ENCODE measurements around the gene FBRSL1.
A peak's percentile ranks its signal among the peaks of the same experiment; 100 is the strongest.

Gene FBRSL1

DNA sequence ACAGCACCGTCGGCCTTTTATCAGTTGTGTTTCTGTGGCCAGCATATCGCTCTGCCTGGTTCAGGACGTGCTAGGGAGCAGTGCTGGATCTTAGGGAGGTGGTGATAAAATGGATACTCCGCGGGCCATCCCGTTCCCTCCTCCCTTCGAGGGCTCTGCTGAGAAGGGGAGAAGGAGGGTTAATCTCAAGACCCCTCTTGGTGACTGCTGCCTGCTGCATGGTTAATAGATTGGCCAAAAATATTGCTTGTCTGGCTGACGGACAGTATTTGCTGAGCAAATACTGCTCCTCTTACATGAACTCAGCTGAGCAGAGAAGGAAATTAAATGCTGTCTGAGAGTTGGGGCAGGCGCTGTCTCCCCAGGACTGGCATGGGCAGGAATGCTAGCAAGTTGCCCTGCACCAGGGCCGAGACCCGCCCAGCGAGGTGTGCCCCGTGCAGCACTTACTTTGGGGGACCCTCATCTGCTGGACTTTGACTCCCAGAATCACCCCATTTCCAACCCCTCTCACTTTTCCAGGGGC is 1.2 kb downstream of the FBRSL1 start:
- H3K4me1 ChIP-seq (ENCODE audit: control insufficient read depth in 2 of 2, insufficient read depth in 1 of 2, low read depth in 1 of 2, low read length in 2 of 2): peaks cover 10 to 20% of the 10 kb centered on the region in 2 donors
- peak overlapping the region; percentile 75 for H2AK5ac ChIP-seq (ENCODE audit: low read depth, low read length)

DNA sequence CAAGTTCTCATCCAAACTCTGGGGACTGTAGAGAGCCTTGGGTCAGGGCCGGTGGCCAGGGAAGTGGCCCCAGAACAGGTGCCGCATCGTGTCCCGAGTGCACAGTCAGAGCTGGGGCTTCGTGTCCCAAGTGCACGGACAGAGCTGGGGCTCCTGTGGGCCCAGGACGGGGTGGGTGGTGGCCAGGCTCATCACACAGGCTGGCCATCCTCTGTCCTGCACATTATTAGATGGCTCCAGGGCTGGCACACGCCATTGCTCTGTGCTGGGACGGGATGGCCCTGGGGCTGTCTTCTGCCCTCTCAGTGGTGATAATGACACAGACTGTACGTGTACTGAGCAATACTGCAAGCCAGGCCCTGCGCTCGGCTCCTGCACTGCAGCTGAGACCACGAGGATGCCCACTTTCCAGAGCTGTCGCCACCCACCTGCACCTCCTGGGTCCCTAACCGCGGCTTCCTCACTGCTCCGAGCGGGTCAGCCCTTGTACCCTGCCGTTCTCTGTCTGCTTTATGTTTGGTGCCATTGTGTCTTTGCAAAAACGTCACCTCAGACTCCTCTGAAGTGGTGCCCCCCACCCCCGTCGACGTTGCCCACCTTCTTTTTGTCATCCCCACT is 1.9 kb downstream of the FBRSL1 start:
- no peak for DNase-seq (ENCODE audit: low spot score)
- H3K27me3 ChIP-seq (ENCODE audit: control insufficient read depth in 3 of 3, insufficient read depth in 3 of 3, low read depth in 1 of 3, low read length in 3 of 3): peaks cover 0 to 23% (median 14%) of the 10 kb centered on the region in 3 experiments
- peak overlapping the region; percentile 47 for H3K9ac ChIP-seq (ENCODE audit: low read depth, low read length, poor library complexity)
- no peak overlapping the region for H2BK12ac ChIP-seq (ENCODE audit: low read length)
- H3K9me3 ChIP-seq (replicated peaks in 1 of 2; ENCODE audit: control insufficient read depth in 2 of 2, insufficient read depth in 1 of 2, low read depth in 1 of 2, low read length in 2 of 2): no peaks in the 10 kb centered on the region
- peak overlapping the region; percentile 10 for H2BK5ac ChIP-seq (ENCODE audit: low read length)
- no peak overlapping the region for H3K4me2 ChIP-seq (ENCODE audit: insufficient read depth, low read length, poor library complexity, severe bottlenecking)
- no peak overlapping the region for H4K8ac ChIP-seq (ENCODE audit: low read depth, low read length)
- no peak overlapping the region for H3K18ac ChIP-seq (ENCODE audit: low read length)
- H3K4me1 ChIP-seq (ENCODE audit: control insufficient read depth in 2 of 2, insufficient read depth in 1 of 2, low read depth in 1 of 2, low read length in 2 of 2): peaks cover 10 to 21% of the 10 kb centered on the region in 2 donors
- no peak overlapping the region for H3K27ac ChIP-seq (replicated peaks; ENCODE audit: low read length)
- H4K91ac ChIP-seq (ENCODE audit: low read depth, low read length, poor library complexity): no peak overlapping the region
- no peak overlapping the region for H3K14ac ChIP-seq (ENCODE audit: low read length)
- H3K36me3 ChIP-seq (replicated peaks in 1 of 2; ENCODE audit: control insufficient read depth in 2 of 2, insufficient read depth in 2 of 2, low read length in 2 of 2): peaks cover 2 to 12% of the 10 kb centered on the region in 2 donors
- H2BK15ac ChIP-seq (ENCODE audit: low read length): no peak overlapping the region
- H2AFZ ChIP-seq (ENCODE audit: low read length): no peak overlapping the region
- no CpG with 5 or more reads among the region's 23 CpGs for WGBS, 2 donors (ENCODE audit: extremely low coverage in 2 of 2, insufficient read length in 2 of 2, insufficient replicate concordance in 1 of 2)
- H3K79me1 ChIP-seq (ENCODE audit: low read depth, low read length): peaks cover 46% of the 10 kb centered on the region
- H2BK120ac ChIP-seq (ENCODE audit: low read depth, low read length): no peak overlapping the region
- H3K4ac ChIP-seq (ENCODE audit: low read length): no peak overlapping the region
- H3K23ac ChIP-seq (ENCODE audit: low read depth, low read length, poor library complexity): peak overlapping the region; percentile 57
- no peak overlapping the region for H2AK5ac ChIP-seq (ENCODE audit: low read depth, low read length)
- H3K4me3 ChIP-seq (ENCODE audit: low read length in 2 of 2): peak overlapping the region in 1 of 2 donors; percentile 69

More for the DNA sequence above, 1.2 kb downstream of the FBRSL1 start:
- Histone ChIP-seq H2BK120ac (ENCODE audit: low read depth, low read length) (no peak overlapping the region), H3K23ac (ENCODE audit: low read depth, low read length, poor library complexity) (peak overlapping the region; percentile 80), H3K9ac (ENCODE audit: low read depth, low read length, poor library complexity) (peak overlapping the region; percentile 90), H4K91ac (ENCODE audit: low read depth, low read length, poor library complexity) (no peak overlapping the region), H3K79me1 (ENCODE audit: low read depth, low read length) (peaks cover 42% of the 10 kb centered on the region), H3K18ac (ENCODE audit: low read length) (no peak overlapping the region), H3K27ac (replicated peaks; ENCODE audit: low read length) (no peak overlapping the region), H3K4me3 (ENCODE audit: low read length in 2 of 2) (peak overlapping the region; percentile 69 to 88), H3K9me3 (replicated peaks in 1 of 2; ENCODE audit: control insufficient read depth in 2 of 2, insufficient read depth in 1 of 2, low read depth in 1 of 2, low read length in 2 of 2) (no peaks in the 10 kb centered on the region), H3K14ac (ENCODE audit: low read length) (peak overlapping the region; percentile 38), H2BK15ac (ENCODE audit: low read length) (no peak overlapping the region), H3K4me2 (ENCODE audit: insufficient read depth, low read length, poor library complexity, severe bottlenecking) (peak overlapping the region; percentile 80), H3K27me3 (ENCODE audit: control insufficient read depth in 3 of 3, insufficient read depth in 3 of 3, low read depth in 1 of 3, low read length in 3 of 3) (peaks cover 0 to 27% (median 14%) of the 10 kb centered on the region in 3 experiments), H3K36me3 (replicated peaks in 1 of 2; ENCODE audit: control insufficient read depth in 2 of 2, insufficient read depth in 2 of 2, low read length in 2 of 2) (peaks cover 2 to 12% of the 10 kb centered on the region in 2 donors), H4K8ac (ENCODE audit: low read depth, low read length) (no peak overlapping the region), H3K4ac (ENCODE audit: low read length) (no peak overlapping the region), H2BK5ac (ENCODE audit: low read length) (peak overlapping the region; percentile 10), H2BK12ac (ENCODE audit: low read length) (peak overlapping the region; percentile 73), H2AFZ (ENCODE audit: low read length) (no peak overlapping the region)
- DNase-seq (ENCODE audit: low spot score): no peak
- no CpG with 5 or more reads among the region's 14 CpGs for WGBS, 2 donors (ENCODE audit: extremely low coverage in 2 of 2, insufficient read length in 2 of 2, insufficient replicate concordance in 1 of 2)

DNA sequence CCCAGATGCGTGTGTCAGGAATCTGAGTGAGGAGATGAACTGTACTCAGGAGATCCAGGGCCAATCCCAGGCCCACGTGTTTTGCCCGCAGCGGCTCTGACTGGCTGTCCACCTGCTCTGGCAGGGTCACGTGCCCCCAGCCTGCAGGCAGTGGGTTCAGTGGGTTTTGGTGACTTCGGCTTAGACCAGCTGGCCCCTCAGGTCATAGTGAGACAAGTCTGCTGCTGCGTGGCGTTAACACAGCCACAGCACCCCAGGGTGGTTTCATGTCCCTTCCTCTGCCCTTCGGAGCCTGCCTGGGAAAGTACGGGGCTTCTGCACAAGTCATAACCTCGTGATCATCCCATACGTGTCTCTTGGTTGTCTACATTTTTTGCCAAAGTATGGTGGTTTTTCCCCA is 2.6 kb downstream of the FBRSL1 start:
- H3K4me3 ChIP-seq (ENCODE audit: low read length in 2 of 2): no peak overlapping the region
- H3K23ac ChIP-seq (ENCODE audit: low read depth, low read length, poor library complexity): no peak overlapping the region
- H3K27me3 ChIP-seq (ENCODE audit: control insufficient read depth in 3 of 3, insufficient read depth in 3 of 3, low read depth in 1 of 3, low read length in 3 of 3): peaks cover 0 to 16% (median 14%) of the 10 kb centered on the region in 3 experiments
- H3K79me1 ChIP-seq (ENCODE audit: low read depth, low read length): peaks cover 51% of the 10 kb centered on the region
- H3K36me3 ChIP-seq (replicated peaks in 1 of 2; ENCODE audit: control insufficient read depth in 2 of 2, insufficient read depth in 2 of 2, low read length in 2 of 2): peaks cover 2 to 12% of the 10 kb centered on the region in 2 donors
- no CpG with 5 or more reads among the region's 12 CpGs for WGBS, 2 donors (ENCODE audit: extremely low coverage in 2 of 2, insufficient read length in 2 of 2, insufficient replicate concordance in 1 of 2)
- no peak overlapping the region for H2AK5ac ChIP-seq (ENCODE audit: low read depth, low read length)
- H3K14ac ChIP-seq (ENCODE audit: low read length): no peak overlapping the region
- no peak overlapping the region for H4K8ac ChIP-seq (ENCODE audit: low read depth, low read length)
- H3K4ac ChIP-seq (ENCODE audit: low read length): no peak overlapping the region
- H2BK15ac ChIP-seq (ENCODE audit: low read length): no peak overlapping the region
- H2BK12ac ChIP-seq (ENCODE audit: low read length): no peak overlapping the region
- H3K9me3 ChIP-seq (replicated peaks in 1 of 2; ENCODE audit: control insufficient read depth in 2 of 2, insufficient read depth in 1 of 2, low read depth in 1 of 2, low read length in 2 of 2): no peaks in the 10 kb centered on the region
- no peak overlapping the region for H3K18ac ChIP-seq (ENCODE audit: low read length)
- no peak overlapping the region for H2AFZ ChIP-seq (ENCODE audit: low read length)
- H2BK5ac ChIP-seq (ENCODE audit: low read length): no peak overlapping the region
- no peak overlapping the region for H3K9ac ChIP-seq (ENCODE audit: low read depth, low read length, poor library complexity)
- H3K4me2 ChIP-seq (ENCODE audit: insufficient read depth, low read length, poor library complexity, severe bottlenecking): no peak overlapping the region
- DNase-seq (ENCODE audit: low spot score): no peak
- no peak overlapping the region for H2BK120ac ChIP-seq (ENCODE audit: low read depth, low read length)
- no peak overlapping the region for H4K91ac ChIP-seq (ENCODE audit: low read depth, low read length, poor library complexity)
- peaks cover 10 to 21% of the 10 kb centered on the region in 2 donors for H3K4me1 ChIP-seq (ENCODE audit: control insufficient read depth in 2 of 2, insufficient read depth in 1 of 2, low read depth in 1 of 2, low read length in 2 of 2)
- H3K27ac ChIP-seq (replicated peaks; ENCODE audit: low read length): no peak overlapping the region

DNA sequence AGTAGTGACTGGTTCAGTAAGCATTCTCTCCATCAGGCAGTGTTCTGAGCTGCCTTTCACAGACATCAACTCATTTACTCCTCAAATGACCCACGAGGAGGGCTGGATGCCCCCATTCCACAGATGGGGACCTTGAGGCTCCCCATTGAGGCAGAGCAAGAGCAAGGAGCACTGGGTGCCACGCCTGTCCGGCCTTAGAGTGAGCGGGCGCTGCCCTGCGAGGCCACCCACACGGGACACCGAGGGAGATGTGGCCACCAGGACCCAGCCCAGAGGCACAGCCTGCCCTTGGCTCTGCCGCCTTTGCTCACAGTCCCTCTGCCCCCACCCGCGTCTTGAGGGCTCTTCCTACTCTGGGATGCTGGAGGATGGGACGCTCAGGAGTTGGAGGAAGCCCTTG is 3.0 kb downstream of the FBRSL1 start:
- H3K27ac ChIP-seq (replicated peaks; ENCODE audit: low read length): no peak overlapping the region
- H3K4me1 ChIP-seq (ENCODE audit: control insufficient read depth in 2 of 2, insufficient read depth in 1 of 2, low read depth in 1 of 2, low read length in 2 of 2): peaks cover 10 to 21% of the 10 kb centered on the region in 2 donors
- no peak overlapping the region for H3K4me3 ChIP-seq (ENCODE audit: low read length in 2 of 2)
- H3K14ac ChIP-seq (ENCODE audit: low read length): no peak overlapping the region
- H2BK15ac ChIP-seq (ENCODE audit: low read length): no peak overlapping the region
- H3K18ac ChIP-seq (ENCODE audit: low read length): no peak overlapping the region
- no peak overlapping the region for H2AFZ ChIP-seq (ENCODE audit: low read length)
- peaks cover 55% of the 10 kb centered on the region for H3K79me1 ChIP-seq (ENCODE audit: low read depth, low read length)
- H3K4me2 ChIP-seq (ENCODE audit: insufficient read depth, low read length, poor library complexity, severe bottlenecking): no peak overlapping the region
- peaks cover 0 to 14% (median 13%) of the 10 kb centered on the region in 3 experiments for H3K27me3 ChIP-seq (ENCODE audit: control insufficient read depth in 3 of 3, insufficient read depth in 3 of 3, low read depth in 1 of 3, low read length in 3 of 3)
- peak overlapping the region; percentile 55 for H3K23ac ChIP-seq (ENCODE audit: low read depth, low read length, poor library complexity)
- no peak overlapping the region for H2BK120ac ChIP-seq (ENCODE audit: low read depth, low read length)
- no peak overlapping the region for H3K4ac ChIP-seq (ENCODE audit: low read length)
- H2BK12ac ChIP-seq (ENCODE audit: low read length): no peak overlapping the region
- H4K91ac ChIP-seq (ENCODE audit: low read depth, low read length, poor library complexity): no peak overlapping the region
- DNase-seq (ENCODE audit: low spot score): no peak
- no peak overlapping the region for H4K8ac ChIP-seq (ENCODE audit: low read depth, low read length)
- no peak overlapping the region for H2BK5ac ChIP-seq (ENCODE audit: low read length)
- peaks cover 2 to 12% of the 10 kb centered on the region in 2 donors for H3K36me3 ChIP-seq (replicated peaks in 1 of 2; ENCODE audit: control insufficient read depth in 2 of 2, insufficient read depth in 2 of 2, low read length in 2 of 2)
- H2AK5ac ChIP-seq (ENCODE audit: low read depth, low read length): no peak overlapping the region
- WGBS, 2 donors (ENCODE audit: extremely low coverage in 2 of 2, insufficient read length in 2 of 2, insufficient replicate concordance in 1 of 2): no CpG with 5 or more reads among the region's 12 CpGs
- H3K9me3 ChIP-seq (replicated peaks in 1 of 2; ENCODE audit: control insufficient read depth in 2 of 2, insufficient read depth in 1 of 2, low read depth in 1 of 2, low read length in 2 of 2): no peaks in the 10 kb centered on the region
- no peak overlapping the region for H3K9ac ChIP-seq (ENCODE audit: low read depth, low read length, poor library complexity)
